ENCODE data around the gene KCNC1.

DNA sequence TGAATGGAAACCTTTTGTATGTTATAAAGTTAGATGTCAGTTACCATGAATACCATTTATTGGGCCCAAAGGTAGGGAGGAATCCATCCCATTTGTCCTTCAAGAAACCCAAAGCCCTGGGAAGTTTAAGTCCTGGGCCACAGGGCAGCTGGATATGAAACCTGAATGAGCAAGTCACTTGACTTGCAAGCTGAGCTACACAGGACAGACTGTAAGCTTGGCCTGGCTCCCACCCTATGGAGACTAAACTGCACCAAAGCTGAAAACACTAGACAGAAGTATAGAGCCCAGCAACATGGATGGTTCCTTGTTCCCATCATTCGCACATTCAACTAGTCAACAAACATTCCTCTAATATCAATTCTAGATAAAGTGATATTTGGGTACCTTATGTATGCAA, 71.3 kb downstream of the KCNC1 start:
- TF ChIP-seq POLR2A (IDR thresholded peaks at IDR 0.05; ENCODE audit: low read length) (no peak), GATA1 (IDR thresholded peaks at IDR 0.05; ENCODE audit: low read depth, low read length) (no peak)

All from erythroblast (primary cell).